Stimulated activated CD8-positive, alpha-beta memory T cell treated with anti-CD3 and anti-CD28 coated beads, Interleukin-12 subunit alpha, Interleukin-12 subunit beta, amount 100 ng/mL, for 4 hours (primary cell): ENCODE results near the gene PTMS.

ENCODE experiments used
- DNase-seq: peaks from one replicate; pipeline ENCODE4 v3.0.0-alpha.2; 2020; ENCODE audit warnings: low read depth

PTMS gene

GRCh38 chr12:6788972-6789924 is 23.1 kb downstream of the PTMS start, which contains the start of gene CD4:
Gene CD4 (plus strand): TSS chr12:6789528. CDS start chr12:6800139, 10,611 bp downstream.
- no peak for DNase-seq

GRCh38 chr12:6790496-6791150 is 24.5 kb downstream of the PTMS start:
- DNase-seq: no peak

- DNase-seq: no peak
Measured at GRCh38 chr12:6791931-6792520, 25.9 kb downstream of the PTMS start.

- DNase-seq: no peak
Measured at GRCh38 chr12:6792522-6793201, 26.5 kb downstream of the PTMS start.

GRCh38 chr12:6795088-6795487 is 28.9 kb downstream of the PTMS start:
- no peak for DNase-seq

GRCh38 chr12:6796576-6796975 is 30.4 kb downstream of the PTMS start:
- no peak for DNase-seq

GRCh38 chr12:6799147-6799546 is 33.0 kb downstream of the PTMS start:
- DNase-seq: no peak

GRCh38 chr12:6807170-6807569 is 41.0 kb downstream of the PTMS start:
- DNase-seq: no peak

GRCh38 chr12:6809056-6809455 is 42.9 kb downstream of the PTMS start:
- DNase-seq: no peak

GRCh38 chr12:6810758-6811157 is 44.6 kb downstream of the PTMS start:
- DNase-seq: no peak

- DNase-seq: no peak
Measured at GRCh38 chr12:6813363-6813762, 47.2 kb downstream of the PTMS start.

GRCh38 chr12:6816598-6816997 is 50.4 kb downstream of the PTMS start:
- no peak for DNase-seq

GRCh38 chr12:6817098-6817497 is 50.9 kb downstream of the PTMS start:
- no peak for DNase-seq

GRCh38 chr12:6817662-6818157 is 51.5 kb downstream of the PTMS start:
- DNase-seq: no peak

- no peak for DNase-seq
Measured at GRCh38 chr12:6818222-6818621, 52.1 kb downstream of the PTMS start.

- DNase-seq: no peak
Measured at GRCh38 chr12:6818645-6819044, 52.5 kb downstream of the PTMS start.

- DNase-seq: no peak
Measured at GRCh38 chr12:6819106-6820030, 53.2 kb downstream of the PTMS start.

- no peak for DNase-seq
Measured at GRCh38 chr12:6820166-6820565, 54.0 kb downstream of the PTMS start.
